Testis (tissue), 2 donors: ENCODE data around the gene TBX2.

ENCODE experiments used
- POLR2A ChIP-seq: fragments of 450-650 bp; IDR thresholded peaks from one replicate; pipeline ENCODE4 v1.6.1; 2017; ENCODE audit warnings: antibody characterized with exemption, mild to moderate bottlenecking, moderate library complexity
- TF ChIP-seq, protein P1 (sequence below), 3 experiments: fragments of 450-650 bp in 2 of 3; fragments of 200-600 bp in 1 of 3; sonication (generic) in 1 of 3; IDR thresholded peaks; one replicate each; pipeline ENCODE4 v1.5.1; 2016 to 2019; ENCODE audit warnings: antibody characterized with exemption in 3 of 3, mild to moderate bottlenecking in 2 of 3, moderate library complexity in 1 of 3

- TF ChIP-seq, protein P1, sequence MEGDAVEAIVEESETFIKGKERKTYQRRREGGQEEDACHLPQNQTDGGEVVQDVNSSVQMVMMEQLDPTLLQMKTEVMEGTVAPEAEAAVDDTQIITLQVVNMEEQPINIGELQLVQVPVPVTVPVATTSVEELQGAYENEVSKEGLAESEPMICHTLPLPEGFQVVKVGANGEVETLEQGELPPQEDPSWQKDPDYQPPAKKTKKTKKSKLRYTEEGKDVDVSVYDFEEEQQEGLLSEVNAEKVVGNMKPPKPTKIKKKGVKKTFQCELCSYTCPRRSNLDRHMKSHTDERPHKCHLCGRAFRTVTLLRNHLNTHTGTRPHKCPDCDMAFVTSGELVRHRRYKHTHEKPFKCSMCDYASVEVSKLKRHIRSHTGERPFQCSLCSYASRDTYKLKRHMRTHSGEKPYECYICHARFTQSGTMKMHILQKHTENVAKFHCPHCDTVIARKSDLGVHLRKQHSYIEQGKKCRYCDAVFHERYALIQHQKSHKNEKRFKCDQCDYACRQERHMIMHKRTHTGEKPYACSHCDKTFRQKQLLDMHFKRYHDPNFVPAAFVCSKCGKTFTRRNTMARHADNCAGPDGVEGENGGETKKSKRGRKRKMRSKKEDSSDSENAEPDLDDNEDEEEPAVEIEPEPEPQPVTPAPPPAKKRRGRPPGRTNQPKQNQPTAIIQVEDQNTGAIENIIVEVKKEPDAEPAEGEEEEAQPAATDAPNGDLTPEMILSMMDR (IDR thresholded peaks at IDR 0.05): no peak
- no peak for TF ChIP-seq POLR2A
These were observed 44.5 kb upstream of the TBX2 start for GRCh38 chr17:61354895-61355874.
